Activated T-helper 9 cell treated with anti-CD3 and anti-CD28 coated beads, Interleukin-2, amount 50 U/mL, for 16 hours (primary cell): Measurements from ENCODE around the gene DMRT2.
A peak's percentile ranks its signal among the peaks of the same experiment; 100 is the strongest.

Source experiments
- DNase-seq: peaks from one replicate; pipeline ENCODE4 v3.0.0-alpha.2; 2020; ENCODE audit warnings: low read depth

The DMRT2 gene

GRCh38 chr9:1050125-1050895, at the start of gene DMRT2:
DMRT2 (plus strand) TSS chr9:1050357; CDS start chr9:1051614, 1,257 bp downstream.
- no peak for DNase-seq

DNA sequence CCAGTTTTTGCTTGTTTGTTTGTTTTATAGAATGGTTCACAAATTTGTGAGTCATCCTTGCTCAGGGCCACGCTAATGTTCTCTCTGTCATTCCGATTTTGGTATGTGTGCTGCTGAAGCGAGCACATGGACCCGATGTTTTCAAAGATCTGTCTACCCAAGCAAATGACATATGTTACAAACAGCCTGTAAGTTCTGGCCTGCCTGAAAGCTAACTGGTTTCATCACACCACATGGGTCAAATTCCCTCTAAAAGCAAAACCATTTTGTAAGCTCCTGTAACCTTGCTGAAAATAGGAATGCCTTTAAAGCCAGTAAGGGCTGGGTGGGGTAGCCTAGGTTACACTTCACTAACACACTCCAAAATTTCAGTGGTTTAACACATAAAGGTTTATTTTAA, 48.3 kb upstream of the DMRT2 start:
- no peak for DNase-seq

GRCh38 chr9:1002678-1003077, 47.5 kb upstream of the DMRT2 start:
- no peak for DNase-seq

DNA sequence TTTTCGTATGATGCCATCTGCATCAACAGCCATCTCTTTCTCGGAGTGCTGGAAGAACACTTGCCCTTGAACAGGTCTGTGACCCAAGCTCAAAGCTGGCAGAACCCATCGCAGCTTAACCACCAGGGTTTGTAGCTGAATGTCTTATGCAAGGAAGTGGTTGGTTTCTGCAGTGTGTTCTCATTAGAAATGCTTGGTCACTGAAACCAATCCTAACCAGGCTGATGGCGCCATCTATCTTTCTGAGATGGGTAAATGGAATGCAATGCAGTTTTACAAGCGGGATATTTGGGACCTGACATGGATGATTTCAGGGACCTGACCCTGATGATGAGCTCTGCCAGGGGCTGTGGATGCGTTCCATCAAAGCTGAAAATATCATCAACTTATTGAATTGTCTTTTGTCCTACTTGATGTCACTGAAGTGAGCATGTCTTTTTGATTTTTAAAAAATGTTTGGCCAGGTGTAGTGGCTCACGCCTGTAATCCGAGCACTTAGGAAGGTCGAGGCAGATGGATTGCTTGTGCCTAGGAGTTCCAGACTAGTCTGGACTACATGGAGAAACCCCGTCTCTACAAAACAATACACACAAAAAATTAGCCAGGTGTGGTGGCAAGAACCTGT, 45.0 kb upstream of the DMRT2 start:
- DNase-seq: no peak

- DNase-seq: no peak
These were observed 42.8 kb upstream of the DMRT2 start for GRCh38 chr9:1007312-1007711.

DNA sequence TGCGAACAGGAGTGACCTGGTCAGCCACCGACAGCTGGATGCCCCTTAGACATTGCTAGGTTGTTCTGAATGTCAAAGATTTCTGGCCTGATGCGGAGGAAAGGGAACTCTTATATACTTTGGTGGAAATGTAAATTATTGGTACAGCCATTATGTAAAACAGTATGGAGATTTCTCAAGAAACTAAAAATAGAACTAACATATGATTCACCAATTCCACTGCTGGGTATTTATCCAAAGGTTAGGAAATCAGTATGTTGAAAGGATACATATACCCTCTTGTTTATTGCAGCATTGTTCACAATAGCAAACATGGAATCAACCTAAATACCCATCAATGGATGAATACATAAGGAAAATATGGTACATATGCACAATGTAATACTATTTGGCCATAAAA, 41.9 kb upstream of the DMRT2 start:
- DNase-seq: no peak

DNA sequence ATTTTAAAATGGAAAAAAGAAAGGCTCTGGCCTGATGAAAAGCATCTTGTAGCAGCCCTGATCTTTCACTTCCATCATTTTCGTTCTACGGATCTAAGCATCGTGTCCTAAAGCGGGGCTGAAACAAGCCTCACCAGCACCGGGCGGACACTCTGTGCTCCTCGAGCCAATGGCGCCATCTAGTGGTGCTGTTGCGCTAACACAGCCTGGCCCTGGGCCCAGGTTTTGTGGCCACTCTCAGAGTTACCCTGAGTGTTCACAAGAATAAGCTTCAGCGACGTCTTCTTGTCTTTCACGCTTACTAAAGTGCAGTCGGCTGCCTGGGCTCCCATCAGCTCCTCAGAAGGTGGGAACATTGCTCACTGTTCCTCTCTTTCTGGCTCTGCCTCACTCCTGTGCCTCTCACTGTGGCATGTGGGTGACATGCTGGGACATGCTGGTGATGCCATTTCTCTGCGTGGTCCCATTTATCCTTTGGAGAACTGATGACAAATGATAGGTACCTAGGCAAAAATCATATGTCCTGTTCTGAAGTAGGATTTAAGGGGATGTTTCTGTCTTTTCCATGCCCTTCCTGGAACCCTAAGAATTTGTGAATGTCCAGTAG, 41.0 kb upstream of the DMRT2 start:
- DNase-seq: peak; percentile 18

- no peak for DNase-seq
These were observed 37.1 kb upstream of the DMRT2 start for GRCh38 chr9:1013021-1013420.

DNA sequence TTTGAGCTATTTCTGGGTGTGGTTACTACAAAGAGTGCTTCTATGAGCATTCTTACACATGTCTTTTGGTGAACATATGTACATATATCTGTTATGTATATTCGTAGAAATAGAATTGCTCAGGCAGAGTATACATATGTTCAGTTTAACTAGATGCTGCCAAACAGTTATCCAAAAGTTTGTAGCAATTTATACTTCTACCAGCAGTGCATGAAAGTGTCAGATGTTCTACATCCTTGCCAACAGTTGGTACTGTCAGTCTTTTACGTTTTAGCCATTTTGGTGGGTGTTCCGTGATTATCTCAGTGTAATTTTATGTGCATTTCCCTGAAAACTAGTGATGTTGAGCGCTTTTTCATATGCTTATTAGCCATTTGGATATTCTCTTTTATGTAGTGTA, 35.9 kb upstream of the DMRT2 start:
- DNase-seq: no peak

DNA sequence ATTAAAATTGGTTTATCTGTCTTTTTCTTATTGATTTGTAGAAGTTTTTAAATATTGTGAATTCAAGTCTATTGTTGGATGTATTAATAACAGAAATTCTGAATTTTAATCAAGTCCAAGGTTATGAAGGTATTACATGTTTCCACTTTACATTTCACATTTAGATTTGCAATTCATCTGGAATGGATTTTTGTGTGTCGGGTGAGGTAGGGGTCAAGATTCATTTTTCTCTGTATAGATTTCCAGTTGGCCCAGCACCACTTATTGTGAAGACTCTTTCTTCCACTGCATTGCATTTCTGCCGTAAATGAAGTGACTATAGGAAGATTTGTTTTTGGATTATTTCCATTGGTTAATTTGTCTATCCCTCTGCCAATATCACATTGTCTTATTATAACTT, 35.5 kb upstream of the DMRT2 start:
- no peak for DNase-seq

GRCh38 chr9:1018121-1018520, 32.0 kb upstream of the DMRT2 start:
- DNase-seq: no peak

GRCh38 chr9:1024112-1024511, 26.0 kb upstream of the DMRT2 start:
- DNase-seq: no peak

DNA sequence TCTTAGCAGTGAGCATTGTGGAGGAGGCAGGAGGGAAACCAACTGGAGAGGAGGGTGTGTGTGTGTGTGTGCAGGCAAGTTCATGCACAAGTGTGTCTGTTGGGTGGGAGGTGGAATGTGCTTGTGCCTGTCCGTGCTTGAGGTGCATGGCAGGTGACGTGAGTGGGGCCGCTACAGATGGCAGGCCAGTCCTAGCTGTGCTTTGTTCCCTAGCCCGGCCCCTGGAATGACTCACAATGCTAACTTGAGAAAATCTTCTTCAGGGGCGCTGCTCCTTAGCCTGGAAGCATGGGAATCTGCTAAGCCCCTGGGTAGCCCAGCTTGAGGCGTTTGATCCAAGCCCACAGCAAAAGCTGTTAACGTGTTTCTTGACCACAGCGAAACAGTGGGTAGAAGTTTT, 25.0 kb upstream of the DMRT2 start:
- no peak for DNase-seq

- DNase-seq: no peak
These were observed 23.9 kb upstream of the DMRT2 start for GRCh38 chr9:1026219-1026618.

- no peak for DNase-seq
These were observed 21.5 kb upstream of the DMRT2 start for GRCh38 chr9:1028501-1029190.

DNA sequence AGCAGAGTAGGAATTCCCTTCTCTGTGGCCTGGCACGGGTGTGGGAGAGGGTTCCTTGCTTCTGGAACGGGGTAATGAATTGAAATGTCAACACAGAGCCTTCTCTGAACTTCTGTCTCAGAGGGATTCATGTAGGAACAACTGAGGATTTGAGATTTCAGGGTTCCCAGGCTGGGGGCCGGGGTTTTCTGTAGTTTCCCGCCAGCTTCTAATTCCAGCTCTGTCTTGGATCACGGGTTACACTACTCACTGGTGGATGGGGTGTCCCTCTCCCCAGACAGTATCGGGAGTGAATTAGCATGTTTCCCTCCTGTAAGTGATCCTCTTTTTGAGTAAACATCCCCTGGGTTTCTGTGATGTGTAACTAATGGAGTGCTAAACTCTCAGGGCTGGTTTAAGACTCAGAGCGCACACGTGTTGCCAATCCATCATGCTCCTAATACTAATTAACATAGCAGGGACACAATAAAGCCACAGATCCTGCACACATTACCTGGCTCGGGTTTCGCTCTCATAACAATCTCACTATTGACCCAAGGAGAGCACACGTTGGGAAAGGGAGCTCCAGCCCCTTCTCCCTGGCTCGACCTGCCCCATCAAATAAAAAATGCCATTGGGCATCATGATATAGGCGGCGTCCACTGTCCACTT, 18.1 kb upstream of the DMRT2 start:
- no peak for DNase-seq

DNA sequence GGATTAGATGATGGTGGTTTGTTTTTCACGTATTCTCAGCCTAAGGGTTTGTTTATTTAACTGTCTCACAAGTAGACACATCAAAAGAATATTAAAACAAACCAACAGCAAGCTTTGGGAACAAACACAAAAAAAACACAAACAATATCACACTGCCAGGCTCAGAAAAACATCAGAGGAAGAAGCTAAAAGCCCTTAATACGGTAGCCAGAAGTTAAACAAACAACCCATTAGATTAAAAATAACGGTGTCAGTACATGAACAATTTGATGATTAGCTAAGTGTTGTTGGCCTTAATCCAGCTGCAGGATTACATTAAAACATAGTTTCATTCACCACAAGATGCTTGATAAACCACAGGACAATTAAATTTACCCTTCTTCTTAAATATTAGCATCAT, 15.9 kb upstream of the DMRT2 start:
- DNase-seq: no peak

DNA sequence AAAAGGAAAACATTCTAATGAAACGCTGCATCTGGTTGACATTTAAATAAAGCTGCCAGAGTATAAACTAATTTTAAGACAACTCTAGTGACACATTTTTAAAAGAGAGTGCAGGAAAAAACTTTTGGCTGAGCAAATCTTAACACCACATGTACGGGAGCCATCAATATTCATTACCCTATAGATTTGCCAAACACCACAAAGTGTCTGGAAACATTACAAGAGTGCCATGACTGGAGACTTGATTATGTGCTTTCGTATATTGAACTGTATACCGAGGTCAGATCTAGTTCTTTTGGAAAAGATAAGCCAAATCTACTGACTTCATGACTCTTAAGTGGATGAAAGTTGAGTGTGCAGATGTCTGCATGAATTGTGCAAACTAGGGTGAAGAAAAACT, 10.6 kb upstream of the DMRT2 start:
- no peak for DNase-seq

- no peak for DNase-seq
These were observed 7.7 kb upstream of the DMRT2 start for GRCh38 chr9:1042466-1042865.

- DNase-seq: no peak
These were observed 5.5 kb upstream of the DMRT2 start for GRCh38 chr9:1044643-1045042.

DNA sequence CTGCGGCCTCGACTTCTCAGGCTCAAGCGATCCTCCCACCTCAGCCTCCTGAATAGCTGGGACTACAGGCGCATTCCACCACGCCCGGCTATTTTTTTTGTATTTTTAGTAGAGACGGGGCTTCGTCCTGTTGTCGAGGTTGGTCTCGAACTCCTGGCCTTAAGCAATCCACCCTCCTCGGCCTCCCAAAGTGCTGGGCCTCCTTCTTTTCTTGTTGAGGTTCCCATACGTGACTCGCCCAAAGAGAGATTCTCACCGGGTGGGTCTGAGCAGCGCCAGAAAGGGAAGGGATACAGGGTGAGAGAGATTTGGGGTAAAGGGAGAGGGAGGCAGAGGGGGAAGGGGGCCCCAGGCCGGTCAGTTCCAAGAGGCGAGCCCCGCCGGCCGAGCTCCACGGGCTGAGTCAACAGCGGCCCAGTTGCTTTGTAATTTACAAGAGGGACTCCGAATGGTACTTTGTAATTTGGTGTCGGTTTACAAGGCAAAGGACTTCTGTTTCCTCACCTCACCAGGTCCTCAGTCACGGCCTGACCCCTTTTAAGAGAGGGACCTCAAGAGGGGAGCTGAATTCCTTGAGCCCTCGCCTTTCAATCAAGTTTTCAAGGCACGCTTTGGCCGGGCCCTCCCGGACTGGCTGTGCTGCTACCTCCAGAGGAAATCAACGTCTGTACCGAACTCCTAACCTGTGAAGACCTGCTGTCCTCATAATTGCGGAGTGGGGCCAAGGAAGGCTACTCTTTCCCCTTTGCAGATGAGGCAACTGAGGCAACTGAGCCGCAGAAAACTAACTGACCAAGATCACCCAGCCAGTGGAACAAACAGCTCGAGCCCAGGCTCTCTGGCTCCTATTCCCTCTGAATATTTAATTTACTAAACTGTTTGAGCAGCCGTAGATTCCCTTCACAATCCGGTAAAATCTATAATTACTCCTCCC, 3.3 kb upstream of the DMRT2 start:
- DNase-seq: no peak
